HEK293T (cell line): ENCODE measurements around the gene MSH2.

Experiments used
- CTCF ChIA-PET: fragments of 350-600 bp; formaldehyde crosslinking; extraction: SDS; loops from one replicate; lab custom pipeline; 2021; ENCODE audit warnings: antibody characterized with exemption, inconsistent platforms; lab: Yijun Ruan, JAX
- POLR2A ChIA-PET: fragments of 350-600 bp; formaldehyde crosslinking; extraction: SDS; loops from one replicate; lab custom pipeline; 2020; ENCODE audit warnings: antibody characterized with exemption, inconsistent platforms; lab: Yijun Ruan, JAX
- DNase-seq: peaks from one replicate; pipeline ENCODE4 v3.0.0; 2012; ENCODE audit warnings: mixed read lengths; ENCODE audit errors: extremely low spot score
- ARNT ChIP-seq: fragments of 450-650 bp; IDR thresholded peaks from 2 replicates; pipeline ENCODE4 v1.6.1; 2017; ENCODE audit warnings: mild to moderate bottlenecking
- BHLHE40 ChIP-seq: fragments of 450-650 bp; IDR thresholded peaks from 2 replicates; pipeline ENCODE4 v1.6.1; 2016; ENCODE audit warnings: mild to moderate bottlenecking, moderate library complexity, borderline replicate concordance
- CTBP1 ChIP-seq: fragments of 450-650 bp; IDR thresholded peaks from 2 replicates; pipeline ENCODE4 v1.6.1; 2016; ENCODE audit warnings: borderline replicate concordance
- ELF4 ChIP-seq: fragments of 450-650 bp; IDR thresholded peaks from 2 replicates; pipeline ENCODE4 v1.6.1; 2017; ENCODE audit warnings: antibody characterized with exemption
- FOXA1 ChIP-seq: fragments of 450-650 bp; IDR thresholded peaks from 2 replicates; pipeline ENCODE4 v1.6.1; 2016; ENCODE audit warnings: mild to moderate bottlenecking
- FOXK2 ChIP-seq: fragments of 450-650 bp; IDR thresholded peaks from 2 replicates; pipeline ENCODE4 v1.6.1; 2016; ENCODE audit warnings: mild to moderate bottlenecking
- FOXM1 ChIP-seq: fragments of 450-650 bp; IDR thresholded peaks from 2 replicates; pipeline ENCODE4 v1.6.1; 2017; ENCODE audit warnings: mild to moderate bottlenecking, borderline replicate concordance
- HDGF ChIP-seq: fragments of 450-650 bp; IDR thresholded peaks from 2 replicates; pipeline ENCODE4 v1.6.1; 2017; ENCODE audit warnings: antibody characterized with exemption, borderline replicate concordance
- L3MBTL2 ChIP-seq: fragments of 450-650 bp; conservative IDR thresholded peaks from 2 replicates; pipeline ENCODE4 v1.6.1; 2016; ENCODE audit warnings: mild to moderate bottlenecking
- LEF1 ChIP-seq: fragments of 450-650 bp; IDR thresholded peaks from 2 replicates; pipeline ENCODE4 v1.6.1; 2017; ENCODE audit warnings: mild to moderate bottlenecking, borderline replicate concordance
- NFRKB ChIP-seq: fragments of 450-650 bp; IDR thresholded peaks from 2 replicates; pipeline ENCODE4 v1.6.1; 2016; ENCODE audit warnings: mild to moderate bottlenecking, moderate library complexity
- PKNOX1 ChIP-seq: fragments of 450-650 bp; IDR thresholded peaks from 2 replicates; pipeline ENCODE4 v1.6.1; 2016
- SP1 ChIP-seq: fragments of 450-650 bp; IDR thresholded peaks from 2 replicates; pipeline ENCODE4 v1.6.1; 2017
- SUZ12 ChIP-seq: fragments of 450-650 bp; IDR thresholded peaks from 2 replicates; pipeline ENCODE4 v1.6.1; 2016; ENCODE audit warnings: mild to moderate bottlenecking
- TARDBP ChIP-seq: fragments of 450-650 bp; IDR thresholded peaks from 2 replicates; pipeline ENCODE4 v1.6.1; 2016
- ZNF384 ChIP-seq: fragments of 450-650 bp; IDR thresholded peaks from 2 replicates; pipeline ENCODE4 v1.6.1; 2016

MSH2 gene

GRCh38 chr2:47402805-47403608 lies at the start of gene MSH2:
Gene MSH2 (plus strand): TSS chr2:47403156. CDS start chr2:47403192, 36 bp downstream.
- ChIA-PET CTCF (interaction anchor here (0.6 to 1.4 kb wide), 5 partner anchors 12 to 68 kb away, joined by 3 to 7 read pairs (median 4); no protein-coding TSS in a partner anchor), POLR2A (interaction anchor here (0.7 to 2.2 kb wide), 14 partner anchors 8 to 380 kb away, joined by 3 to 13 read pairs (median 4); partner anchors contain the start of gene MSH6)
- peak; percentile 94 for TF ChIP-seq PKNOX1
- peak; percentile 97 for TF ChIP-seq L3MBTL2
- TF ChIP-seq CTBP1, result peak; percentile 27; the same call in 1 of the 2 replicates
- no peak for TF ChIP-seq ARNT
- no peak for TF ChIP-seq NFRKB
- peak; percentile 44; the same call in 1 of the 2 replicates for TF ChIP-seq FOXA1
- TF ChIP-seq ZNF384, result 0 out of 2 replicates have a peak, but pooled peaks have one; percentile 42
- peak; percentile 98 for DNase-seq

GRCh38 chr2:47354013-47354847 lies 48.7 kb upstream of the MSH2 start:
- ChIA-PET CTCF (interaction anchor here (0.6 to 0.9 kb wide), 2 partner anchors 19 to 36 kb away, joined by 4 to 5 read pairs; no protein-coding TSS in a partner anchor), POLR2A (interaction anchor here (0.9 kb wide), 1 partner anchor 9 kb away, joined by 4 read pairs; no protein-coding TSS in a partner anchor)
- TF ChIP-seq SP1 (no peak), L3MBTL2 (peak; percentile 33; the same call in 1 of the 2 replicates)
- peak; percentile 33 for DNase-seq

- ChIA-PET POLR2A (interaction anchor here (0.9 kb wide), 1 partner anchor 10 kb away, joined by 4 read pairs; no protein-coding TSS in a partner anchor), CTCF (interaction anchor here (0.6 to 0.9 kb wide), 2 partner anchors 19 to 36 kb away, joined by 4 to 5 read pairs; no protein-coding TSS in a partner anchor)
- DNase-seq, result no peak
- TF ChIP-seq FOXA1 (no peak), ARNT (no peak), TARDBP (no peak), PKNOX1 (no peak), NFRKB (no peak), L3MBTL2 (no peak), BHLHE40 (no peak), HDGF (no peak), LEF1 (no peak), FOXM1 (no peak), CTBP1 (no peak)
Measured at GRCh38 chr2:47354848-47355204, 48.1 kb upstream of the MSH2 start.

- DNase-seq, result no peak
- CTCF ChIA-PET, result interaction anchor here (0.5 to 1.0 kb wide), 2 partner anchors 12 to 31 kb away, joined by 3 to 4 read pairs; no protein-coding TSS in a partner anchor
- TF ChIP-seq L3MBTL2, result no peak
- TF ChIP-seq ELF4, result no peak
- TF ChIP-seq HDGF, result no peak
- no peak for TF ChIP-seq ZNF384
- TF ChIP-seq CTBP1, result no peak
- no peak for TF ChIP-seq PKNOX1
- TF ChIP-seq SUZ12, result no peak
- no peak for TF ChIP-seq FOXM1
- POLR2A ChIA-PET, result interaction anchor here (1.3 kb wide), 1 partner anchor 13 kb away, joined by 4 read pairs; no protein-coding TSS in a partner anchor
Measured at GRCh38 chr2:47357483-47357882, 45.5 kb upstream of the MSH2 start.

- ChIA-PET POLR2A (interaction anchor here (1.2 kb wide), 1 partner anchor 14 kb away, joined by 3 read pairs; no protein-coding TSS in a partner anchor), CTCF (no interaction called here)
- no peak for TF ChIP-seq FOXA1
- TF ChIP-seq TARDBP, result no peak
- no peak for TF ChIP-seq ZNF384
- no peak for DNase-seq
Measured at GRCh38 chr2:47359375-47359868, 43.5 kb upstream of the MSH2 start.

GRCh38 chr2:47360283-47360682 lies 42.7 kb upstream of the MSH2 start:
- no peak for TF ChIP-seq L3MBTL2
- no peak for TF ChIP-seq TARDBP
- TF ChIP-seq FOXK2, result no peak
- POLR2A ChIA-PET, result interaction anchor here (1.2 kb wide), 1 partner anchor 15 kb away, joined by 3 read pairs; no protein-coding TSS in a partner anchor
- no peak for DNase-seq
- CTCF ChIA-PET, result no interaction called here
